Neural progenitor cell (in vitro differentiated cells): ENCODE data around the gene FAM9B. TPM values are rescaled to one million over a fixed set of nuclear protein-coding genes. Genes with fewer than 3 reads are reported as not detected.
A peak's percentile ranks its signal among the peaks of the same experiment; 100 is the strongest.

Source experiments
- DNase-seq: peaks from one replicate; pipeline ENCODE4 v3.0.0-alpha.2; 2016; ENCODE audit warnings: low spot score
- H2AFZ ChIP-seq: fragments of 200-600 bp; sonication (generic); replicated peaks from 2 replicates; pipeline ENCODE4 v1.6.1; 2016; ENCODE audit warnings: antibody characterized with exemption
- H3F3A ChIP-seq: fragments of 200-600 bp; sonication (generic); 2 replicates; pipeline ENCODE4 v1.6.1; 2016; ENCODE audit warnings: antibody characterized with exemption, low read depth
- H3K27ac ChIP-seq: fragments of 200-600 bp; sonication (generic); 2 replicates; pipeline ENCODE4 v1.5.1; 2016; ENCODE audit warnings: mild to moderate bottlenecking
- H3K27me3 ChIP-seq: fragments of 200-600 bp; sonication (generic); 2 replicates; pipeline ENCODE4 v1.6.1; 2016; ENCODE audit warnings: mild to moderate bottlenecking, moderate library complexity
- H3K36me3 ChIP-seq: fragments of 200-600 bp; sonication (generic); 2 replicates; pipeline ENCODE4 v1.5.1; 2016
- H3K4me1 ChIP-seq: fragments of 200-600 bp; sonication (generic); 2 replicates; pipeline ENCODE4 v1.6.1; 2016; ENCODE audit warnings: mixed run types
- H3K4me2 ChIP-seq: fragments of 200-600 bp; sonication (generic); 2 replicates; pipeline ENCODE4 v1.6.1; 2016
- H3K4me3 ChIP-seq: fragments of 200-600 bp; sonication (generic); 2 replicates; pipeline ENCODE4 v1.5.1; 2016
- H3K79me2 ChIP-seq: fragments of 200-600 bp; sonication (generic); 2 replicates; pipeline ENCODE4 v1.6.1; 2016; ENCODE audit warnings: low read depth
- H3K9ac ChIP-seq: fragments of 200-600 bp; sonication (generic); 2 replicates; pipeline ENCODE4 v1.6.1; 2016
- H3K9me3 ChIP-seq: fragments of 200-600 bp; sonication (generic); 2 replicates; pipeline ENCODE4 v1.5.1; 2016; ENCODE audit warnings: low read depth
- H4K20me1 ChIP-seq: fragments of 200-600 bp; sonication (generic); 2 replicates; pipeline ENCODE4 v1.6.1; 2016; ENCODE audit warnings: low read depth
- H3K27ac Mint-ChIP-seq: 3 replicates; pipeline ENCODE4 v1.8.0; 2021; ENCODE audit warnings: mixed read lengths
- H3K27me3 Mint-ChIP-seq: 2 replicates; pipeline ENCODE4 v1.8.0; 2022; ENCODE audit warnings: low read depth, mild to moderate bottlenecking, inconsistent platforms, moderate library complexity, mixed read lengths; ENCODE audit not compliant: insufficient read depth
- H3K36me3 Mint-ChIP-seq: 3 replicates; pipeline ENCODE4 v1.8.0; 2021; ENCODE audit warnings: mixed read lengths
- H3K4me1 Mint-ChIP-seq: 3 replicates; pipeline ENCODE4 v1.8.0; 2021; ENCODE audit warnings: mixed read lengths
- H3K4me3 Mint-ChIP-seq: 3 replicates; pipeline ENCODE4 v1.8.0; 2021; ENCODE audit warnings: mild to moderate bottlenecking, moderate library complexity, mixed read lengths
- H3K9me3 Mint-ChIP-seq: 3 replicates; pipeline ENCODE4 v1.8.0; 2020; ENCODE audit warnings: mixed read lengths
- CTCF ChIP-seq: fragments of 200-600 bp; sonication (generic); IDR thresholded peaks from 2 replicates; pipeline ENCODE4 v1.5.1; 2017; ENCODE audit warnings: antibody characterized with exemption, mild to moderate bottlenecking
- EZH2 ChIP-seq: fragments of 200-600 bp; sonication (generic); IDR thresholded peaks from 2 replicates; pipeline ENCODE4 v1.6.1; 2017; ENCODE audit warnings: antibody characterized with exemption, mild to moderate bottlenecking, moderate library complexity
- EZH2phosphoT487 ChIP-seq: fragments of 200-600 bp; sonication (generic); IDR thresholded peaks from 2 replicates; pipeline ENCODE4 v1.6.1; 2017; ENCODE audit warnings: antibody characterized with exemption
- total RNA-seq: library from RNA; depleted of rRNA; stranded (reverse); fragments of >200 nt; gene quantifications from 2 replicates; pipeline ENCODE4 v1.2.3, GENCODE V29; 2015; ENCODE audit warnings: low replicate concordance

Gene FAM9B
- total RNA-seq, 1 donor from 2014 or later = not detected

GRCh38 chrX:9037296-9037695, 3.4 kb upstream of the FAM9B start:
- Histone ChIP-seq H3K9me3 (no peaks in the 10 kb centered on the region), H4K20me1 (no peaks in the 10 kb centered on the region), H3K4me1 (no peaks in the 10 kb centered on the region), H3K27ac (no peak overlapping the region), H3K4me3 (no peak overlapping the region), H3F3A (no peaks in the 10 kb centered on the region), H3K36me3 (no peaks in the 10 kb centered on the region), H3K27me3 (no peaks in the 10 kb centered on the region), H3K79me2 (no peaks in the 10 kb centered on the region), H2AFZ (peak overlapping the region; percentile 34), H3K4me2 (no peak overlapping the region), H3K9ac (no peak overlapping the region)
- Mint-ChIP-seq H3K4me1 (no peaks in the 10 kb centered on the region), H3K27me3 (peaks cover 3% of the 10 kb centered on the region), H3K4me3 (no peak overlapping the region), H3K36me3 (no peaks in the 10 kb centered on the region), H3K9me3 (peaks cover 3% of the 10 kb centered on the region), H3K27ac (no peak overlapping the region)
- no peak for TF ChIP-seq EZH2
- TF ChIP-seq EZH2phosphoT487 = no peak
- TF ChIP-seq CTCF = no peak
- no peak for DNase-seq

GRCh38 chrX:9033586-9033985, 341 bp downstream of the FAM9B start:
- H3F3A ChIP-seq = no peaks in the 10 kb centered on the region
- peaks cover 7% of the 10 kb centered on the region for H3K36me3 ChIP-seq
- no peaks in the 10 kb centered on the region for H3K27me3 ChIP-seq
- H3K36me3 Mint-ChIP-seq = no peaks in the 10 kb centered on the region
- DNase-seq = no peak
- H3K9me3 ChIP-seq = no peaks in the 10 kb centered on the region
- no peaks in the 10 kb centered on the region for H3K4me1 ChIP-seq
- no peak overlapping the region for H3K27ac ChIP-seq
- no peak overlapping the region for H2AFZ ChIP-seq
- H3K9me3 Mint-ChIP-seq = peaks cover 3% of the 10 kb centered on the region
- TF ChIP-seq CTCF (no peak), EZH2 (no peak), EZH2phosphoT487 (no peak)
- no peak overlapping the region for H3K4me3 ChIP-seq
- no peak overlapping the region for H3K4me2 ChIP-seq
- H3K4me3 Mint-ChIP-seq = no peak overlapping the region
- H3K79me2 ChIP-seq = no peaks in the 10 kb centered on the region
- H3K27ac Mint-ChIP-seq = no peak overlapping the region
- peaks cover 8% of the 10 kb centered on the region for H3K27me3 Mint-ChIP-seq
- H4K20me1 ChIP-seq = no peaks in the 10 kb centered on the region
- no peaks in the 10 kb centered on the region for H3K4me1 Mint-ChIP-seq
- H3K9ac ChIP-seq = no peak overlapping the region

GRCh38 chrX:9033179-9033578, 748 bp downstream of the FAM9B start:
- H3K9me3 ChIP-seq = no peaks in the 10 kb centered on the region
- TF ChIP-seq EZH2phosphoT487 = no peak
- TF ChIP-seq EZH2 = no peak
- no peak for TF ChIP-seq CTCF
- no peak overlapping the region for H3K4me2 ChIP-seq
- no peak overlapping the region for H3K27ac ChIP-seq
- H3K4me1 Mint-ChIP-seq = no peaks in the 10 kb centered on the region
- peaks cover 7% of the 10 kb centered on the region for H3K36me3 ChIP-seq
- no peak overlapping the region for H3K4me3 ChIP-seq
- no peak overlapping the region for H2AFZ ChIP-seq
- H3K27me3 ChIP-seq = no peaks in the 10 kb centered on the region
- no peaks in the 10 kb centered on the region for H3F3A ChIP-seq
- H3K9me3 Mint-ChIP-seq = peaks cover 3% of the 10 kb centered on the region
- no peak overlapping the region for H3K4me3 Mint-ChIP-seq
- H3K4me1 ChIP-seq = no peaks in the 10 kb centered on the region
- DNase-seq = no peak
- peaks cover 9% of the 10 kb centered on the region for H3K27me3 Mint-ChIP-seq
- H4K20me1 ChIP-seq = no peaks in the 10 kb centered on the region
- H3K27ac Mint-ChIP-seq = no peak overlapping the region
- H3K9ac ChIP-seq = no peak overlapping the region
- no peaks in the 10 kb centered on the region for H3K36me3 Mint-ChIP-seq
- no peaks in the 10 kb centered on the region for H3K79me2 ChIP-seq
